BJ (cell line): ENCODE data around the gene SLIT1. TPM values are rescaled to one million over a fixed set of nuclear protein-coding genes. Genes with fewer than 3 reads are reported as not detected.

Experiments
- CTCF ChIA-PET: fragments of 350-600 bp; formaldehyde crosslinking; extraction: SDS; loops from one replicate; lab custom pipeline; 2021; ENCODE audit warnings: antibody characterized with exemption, inconsistent platforms; lab: Yijun Ruan, JAX
- POLR2A ChIA-PET: fragments of 300-600 bp; sonication (Branson Sonifier 250); formaldehyde crosslinking; extraction: SDS; loops from one replicate; lab custom pipeline; 2021; ENCODE audit warnings: antibody characterized with exemption; lab: Charles Lee
- DNase-seq: peaks from one replicate; pipeline ENCODE4 v3.0.0-alpha.2; 2011; ENCODE audit warnings: low read depth
- H3K27me3 ChIP-seq: 2 replicates; pipeline ENCODE4 v1.6.0; 2011; ENCODE audit warnings: low read length; ENCODE audit not compliant: control insufficient read depth, insufficient read depth
- H3K36me3 ChIP-seq: 2 replicates; pipeline ENCODE4 v1.5.1; 2011; ENCODE audit warnings: low read length; ENCODE audit not compliant: control insufficient read depth, insufficient read depth
- H3K4me3 ChIP-seq: 2 replicates; pipeline ENCODE4 v1.5.1; 2011; ENCODE audit warnings: low read depth, mild to moderate bottlenecking, control low read depth, low read length
- CTCF ChIP-seq: IDR thresholded peaks from 2 replicates; pipeline ENCODE4 v1.5.1; 2011; ENCODE audit warnings: low read depth, mild to moderate bottlenecking, control low read depth, inconsistent platforms, low read length, moderate library complexity; ENCODE audit not compliant: insufficient read depth
- polyA minus RNA-seq: library from RNA; depleted of rRNA, polyadenylated mRNA; stranded (reverse); fragments of >200 nt; gene quantifications from 2 replicates; pipeline ENCODE4 v1.2.3, GENCODE V29; 2011; rRNA and poly(A)+ RNA removed
- polyA plus RNA-seq: library from polyadenylated mRNA; depleted of rRNA; stranded (reverse); fragments of >200 nt; gene quantifications from 2 replicates; pipeline ENCODE4 v1.2.3, GENCODE V29; 2011; rRNA removed

SLIT1 gene
- 0.01 and 0.02 TPM in 2 replicates for polyA plus RNA-seq
- polyA minus RNA-seq, result 0.05 TPM in 2 replicates

- peaks cover 26% of the 10 kb centered on the region for H3K27me3 ChIP-seq
- no peaks in the 10 kb centered on the region for H3K36me3 ChIP-seq
- TF ChIP-seq CTCF, result no peak
- POLR2A ChIA-PET, result no interaction called here
- DNase-seq, result no peak
- no peak within 1 kb of the TSS for H3K4me3 ChIP-seq
- CTCF ChIA-PET, result interaction anchor here (0.9 to 1.7 kb wide), 2 partner anchors 9 to 12 kb away, joined by 4 to 5 read pairs; no protein-coding TSS in a partner anchor
These were observed at the start of gene SLIT1 for GRCh38 chr10:97185326-97186058. SLIT1 (minus strand) TSS chr10:97185959; CDS start chr10:97185674, 285 bp downstream.

- Histone ChIP-seq H3K4me3 (no peak overlapping the region), H3K36me3 (no peaks in the 10 kb centered on the region), H3K27me3 (no peaks in the 10 kb centered on the region)
- no peak for DNase-seq
- ChIA-PET CTCF (interaction anchor here (1.2 to 5.5 kb wide), 8 partner anchors 10 to 162 kb away, joined by 3 to 45 read pairs (median 8); no protein-coding TSS in a partner anchor), POLR2A (no interaction called here)
- TF ChIP-seq CTCF, result no peak
These were observed 49.6 kb upstream of the SLIT1 start for GRCh38 chr10:97235353-97235752.

- no peak for DNase-seq
- CTCF ChIA-PET, result interaction anchor here (1.0 to 5.5 kb wide), 15 partner anchors 10 to 592 kb away, joined by 3 to 45 read pairs (median 4); no protein-coding TSS in a partner anchor
These were observed 48.6 kb upstream of the SLIT1 start for GRCh38 chr10:97234400-97234799.

GRCh38 chr10:97230146-97230545 lies 44.4 kb upstream of the SLIT1 start:
- Histone ChIP-seq H3K27me3 (no peaks in the 10 kb centered on the region), H3K36me3 (no peaks in the 10 kb centered on the region), H3K4me3 (no peak overlapping the region)
- POLR2A ChIA-PET, result interaction anchor here (0.6 kb wide), 1 partner anchor 44 kb away, joined by 4 read pairs; no protein-coding TSS in a partner anchor
- TF ChIP-seq CTCF, result no peak
- no peak for DNase-seq
- CTCF ChIA-PET, result no interaction called here

More at GRCh38 chr10:97234400-97234799, 48.6 kb upstream of the SLIT1 start:
- peak; percentile 60 for TF ChIP-seq CTCF
- H3K36me3 ChIP-seq, result no peaks in the 10 kb centered on the region
- POLR2A ChIA-PET, result no interaction called here
- H3K4me3 ChIP-seq, result no peak overlapping the region
- no peaks in the 10 kb centered on the region for H3K27me3 ChIP-seq

- ChIA-PET CTCF (no interaction called here), POLR2A (interaction anchor here (0.6 kb wide), 1 partner anchor 45 kb away, joined by 4 read pairs; no protein-coding TSS in a partner anchor)
- Histone ChIP-seq H3K27me3 (no peaks in the 10 kb centered on the region), H3K4me3 (no peak overlapping the region), H3K36me3 (no peaks in the 10 kb centered on the region)
- DNase-seq, result no peak
- TF ChIP-seq CTCF, result no peak
These were observed 43.7 kb upstream of the SLIT1 start for GRCh38 chr10:97229322-97230015.
